Measurements from ENCODE around the gene PHLDB3. TPM values are rescaled to one million over a fixed set of nuclear protein-coding genes. Genes with fewer than 3 reads are reported as not detected.

Gene PHLDB3
- polyA plus RNA-seq, 1 experiment: 5.3 TPM

GRCh38 chr19:43478323-43478722 is 26.2 kb downstream of the PHLDB3 start:
- TF ChIP-seq CTCF (IDR thresholded peaks at IDR 0.05; ENCODE audit: insufficient read depth, low read depth, low read length): no peak
- CTCF ChIA-PET: no interaction called here
- Histone ChIP-seq H3K27me3 (ENCODE audit: control insufficient read depth, insufficient read depth, low read length) (no peaks in the 10 kb centered on the region), H3K36me3 (ENCODE audit: control insufficient read depth, insufficient read depth, low read length) (0 out of 2 replicates have a peak, but pooled peaks cover 1% of the 10 kb centered on the region), H3K4me3 (ENCODE audit: low read depth, low read length) (no peak overlapping the region)
- DNase-seq (ENCODE audit: low read depth): no peak
- POLR2A ChIA-PET: interaction anchor here (0.7 kb wide), 1 partner anchor 573 kb away, joined by 4 read pairs; no protein-coding TSS in a partner anchor

- TF ChIP-seq CTCF (IDR thresholded peaks at IDR 0.05; ENCODE audit: insufficient read depth, low read depth, low read length): no peak
- POLR2A ChIA-PET: interaction anchor here (0.7 kb wide), 1 partner anchor 34 kb away, joined by 3 read pairs; no protein-coding TSS in a partner anchor
- CTCF ChIA-PET: interaction anchor here (0.8 kb wide), 1 partner anchor 19 kb away, joined by 3 read pairs; no protein-coding TSS in a partner anchor
- 0 out of 2 replicates have a peak, but pooled peaks cover 1% of the 10 kb centered on the region for H3K36me3 ChIP-seq (ENCODE audit: control insufficient read depth, insufficient read depth, low read length)
- no peak overlapping the region for H3K4me3 ChIP-seq (ENCODE audit: low read depth, low read length)
- no peaks in the 10 kb centered on the region for H3K27me3 ChIP-seq (ENCODE audit: control insufficient read depth, insufficient read depth, low read length)
- peak; percentile 79 for DNase-seq (ENCODE audit: low read depth)
Observed at GRCh38 chr19:43476606-43477005, 27.9 kb downstream of the PHLDB3 start.

GRCh38 chr19:43474986-43475705 is 29.4 kb downstream of the PHLDB3 start:
- no peak for TF ChIP-seq CTCF (IDR thresholded peaks at IDR 0.05; ENCODE audit: insufficient read depth, low read depth, low read length)
- no peaks in the 10 kb centered on the region for H3K27me3 ChIP-seq (ENCODE audit: control insufficient read depth, insufficient read depth, low read length)
- H3K4me3 ChIP-seq (ENCODE audit: low read depth, low read length): no peak overlapping the region; the same call in 1 of the 2 replicates
- H3K36me3 ChIP-seq (ENCODE audit: control insufficient read depth, insufficient read depth, low read length): no peaks in the 10 kb centered on the region
- DNase-seq (ENCODE audit: low read depth): peak; percentile 53
- CTCF ChIA-PET: interaction anchor here (0.8 to 1.2 kb wide), 2 partner anchors 18 to 29 kb away, joined by 3 read pairs; no protein-coding TSS in a partner anchor
- POLR2A ChIA-PET: no interaction called here

- no peak overlapping the region for H3K4me3 ChIP-seq (ENCODE audit: low read depth, low read length)
- CTCF ChIA-PET: interaction anchor here (0.6 to 1.2 kb wide), 3 partner anchors 17 to 162 kb away, joined by 3 to 4 read pairs (median 3); no protein-coding TSS in a partner anchor
- TF ChIP-seq CTCF (IDR thresholded peaks at IDR 0.05; ENCODE audit: insufficient read depth, low read depth, low read length): no peak
- DNase-seq (ENCODE audit: low read depth): no peak
- no peaks in the 10 kb centered on the region for H3K27me3 ChIP-seq (ENCODE audit: control insufficient read depth, insufficient read depth, low read length)
- POLR2A ChIA-PET: no interaction called here
- H3K36me3 ChIP-seq (ENCODE audit: control insufficient read depth, insufficient read depth, low read length): no peaks in the 10 kb centered on the region
Observed at GRCh38 chr19:43474487-43474886, 30.1 kb downstream of the PHLDB3 start.

- DNase-seq (ENCODE audit: low read depth): no peak
- Histone ChIP-seq H3K4me3 (ENCODE audit: low read depth, low read length) (no peak overlapping the region), H3K36me3 (ENCODE audit: control insufficient read depth, insufficient read depth, low read length) (no peaks in the 10 kb centered on the region), H3K27me3 (ENCODE audit: control insufficient read depth, insufficient read depth, low read length) (no peaks in the 10 kb centered on the region)
- no peak for TF ChIP-seq CTCF (IDR thresholded peaks at IDR 0.05; ENCODE audit: insufficient read depth, low read depth, low read length)
- POLR2A ChIA-PET: no interaction called here
- CTCF ChIA-PET: interaction anchor here (1.1 to 1.3 kb wide), 2 partner anchors 24 kb away, joined by 3 read pairs; no protein-coding TSS in a partner anchor
Observed at GRCh38 chr19:43471091-43471490, 33.5 kb downstream of the PHLDB3 start.
